GM23338 (cell line): Measurements from ENCODE around the gene TMEM14A. TPM values are rescaled to one million over a fixed set of nuclear protein-coding genes. Genes with fewer than 3 reads are reported as not detected.

Experiments used
- ATAC-seq: fragments of 200-7000 bp; cut with Tn5 transposase; 3 replicates; pipeline ENCODE4 v1.9.1; 2020
- DNase-seq: peaks from one replicate; pipeline ENCODE4 v3.0.0-alpha.2; 2015; ENCODE audit warnings: low spot score
- H2AFZ ChIP-seq: fragments of 200-600 bp; sonication (generic); 2 replicates; pipeline ENCODE4 v1.8.0; 2016; ENCODE audit warnings: antibody characterized with exemption, mild to moderate bottlenecking, moderate library complexity
- H3F3A ChIP-seq: fragments of 200-600 bp; sonication (generic); replicated peaks from 2 replicates; pipeline ENCODE4 v1.8.0; 2017; ENCODE audit warnings: antibody characterized with exemption, mixed run types, low read depth
- H3K27ac ChIP-seq: fragments of 200-600 bp; sonication (generic); 2 replicates; pipeline ENCODE4 v1.6.1; 2016; ENCODE audit warnings: low read depth
- H3K27me3 ChIP-seq: fragments of 200-600 bp; sonication (generic); 2 replicates; pipeline ENCODE4 v1.8.0; 2016; ENCODE audit warnings: mild to moderate bottlenecking, mixed run types, moderate library complexity; ENCODE audit not compliant: insufficient read depth
- H3K36me3 ChIP-seq: fragments of 200-600 bp; sonication (generic); 2 replicates; pipeline ENCODE4 v1.8.0; 2016; ENCODE audit warnings: mild to moderate bottlenecking; ENCODE audit not compliant: insufficient read depth
- H3K4me1 ChIP-seq: fragments of 200-600 bp; sonication (generic); 2 replicates; pipeline ENCODE4 v1.8.0; 2016; ENCODE audit warnings: mild to moderate bottlenecking, moderate library complexity; ENCODE audit not compliant: insufficient read depth
- H3K4me2 ChIP-seq: fragments of 200-600 bp; sonication (generic); 2 replicates; pipeline ENCODE4 v1.7.1; 2017; ENCODE audit warnings: mixed run types
- H3K4me3 ChIP-seq: fragments of 200-600 bp; sonication (generic); 2 replicates; pipeline ENCODE4 v1.6.1; 2016; ENCODE audit warnings: mixed run types
- H3K79me2 ChIP-seq: fragments of 200-600 bp; sonication (generic); replicated peaks from 2 replicates; pipeline ENCODE4 v1.8.0; 2017; ENCODE audit warnings: mild to moderate bottlenecking; ENCODE audit not compliant: insufficient read depth
- H3K9me2 ChIP-seq: fragments of 200-600 bp; sonication (generic); 2 replicates; pipeline ENCODE4 v1.8.0; 2017; ENCODE audit not compliant: insufficient read depth
- H4K20me1 ChIP-seq: fragments of 200-600 bp; sonication (generic); replicated peaks from 2 replicates; pipeline ENCODE4 v1.8.0; 2017; ENCODE audit warnings: mild to moderate bottlenecking; ENCODE audit not compliant: insufficient read depth
- H3K27ac Mint-ChIP-seq: 2 replicates; pipeline ENCODE4 v1.8.0; 2020; ENCODE audit warnings: inconsistent platforms, mild to moderate bottlenecking, moderate library complexity, mixed read lengths
- H3K27me3 Mint-ChIP-seq: 3 replicates; pipeline ENCODE4 v1.8.0; 2022; ENCODE audit warnings: low read depth, mild to moderate bottlenecking, moderate library complexity, mixed read lengths, inconsistent platforms; ENCODE audit not compliant: insufficient read depth, poor library complexity
- H3K36me3 Mint-ChIP-seq: 3 replicates; pipeline ENCODE4 v1.8.0; 2021; ENCODE audit warnings: low read depth, mild to moderate bottlenecking, inconsistent platforms, moderate library complexity, mixed read lengths
- H3K4me1 Mint-ChIP-seq: 3 replicates; pipeline ENCODE4 v1.8.0; 2020; ENCODE audit warnings: mild to moderate bottlenecking, inconsistent platforms, mixed read lengths
- H3K4me3 Mint-ChIP-seq: 3 replicates; pipeline ENCODE4 v1.8.0; 2021; ENCODE audit warnings: moderate library complexity, mild to moderate bottlenecking, inconsistent platforms, mixed read lengths
- H3K9me3 Mint-ChIP-seq: 3 replicates; pipeline ENCODE4 v1.8.0; 2020; ENCODE audit warnings: moderate library complexity, mild to moderate bottlenecking, inconsistent platforms, mixed read lengths
- CREB1 ChIP-seq: fragments of 250-450 bp; sonication (Bioruptor Pico); IDR thresholded peaks from 2 replicates; pipeline ENCODE4 v1.5.0; 2020; ENCODE audit warnings: low read depth, mild to moderate bottlenecking, moderate library complexity
- CTCF ChIP-seq, 2 experiments: fragments of 200-600 bp in 1 of 2; sonication (generic) in 1 of 2; conservative IDR thresholded peaks; 2 replicates each; pipeline versions ENCODE4 v1.5.1 to v1.6.1; 2016 to 2017; ENCODE audit warnings: antibody characterized with exemption in 2 of 2, low read depth in 2 of 2, mild to moderate bottlenecking in 2 of 2, moderate library complexity in 1 of 2
- EZH2 ChIP-seq: fragments of 200-600 bp; sonication (generic); IDR thresholded peaks from one replicate; pipeline ENCODE4 v1.8.0; 2017; ENCODE audit warnings: antibody characterized with exemption, mild to moderate bottlenecking, low read depth; ENCODE audit not compliant: unreplicated experiment
- EZH2phosphoT487 ChIP-seq: fragments of 200-600 bp; sonication (generic); IDR thresholded peaks from one replicate; pipeline ENCODE4 v1.8.1; 2018; ENCODE audit warnings: antibody characterized with exemption; ENCODE audit not compliant: unreplicated experiment
- JUNB ChIP-seq: IDR thresholded peaks from one replicate; pipeline ENCODE4 v1.6.1; 2016; ENCODE audit warnings: antibody characterized with exemption; ENCODE audit not compliant: unreplicated experiment
- NANOG ChIP-seq: IDR thresholded peaks from 2 replicates; pipeline ENCODE4 v1.6.1; 2016; ENCODE audit warnings: antibody characterized with exemption, borderline replicate concordance
- POLR2AphosphoS5 ChIP-seq: IDR thresholded peaks from 2 replicates; pipeline ENCODE4 v1.6.1; 2016; ENCODE audit warnings: antibody characterized with exemption, low read depth
- REST ChIP-seq: IDR thresholded peaks from one replicate; pipeline ENCODE4 v1.6.1; 2018; ENCODE audit warnings: antibody characterized with exemption; ENCODE audit not compliant: unreplicated experiment
- STAT1 ChIP-seq: IDR thresholded peaks from one replicate; pipeline ENCODE4 v1.6.1; 2016; ENCODE audit warnings: antibody characterized with exemption; ENCODE audit not compliant: unreplicated experiment
- ZNF114 ChIP-seq: fragments of 250-450 bp; sonication (Bioruptor Pico); IDR thresholded peaks from 2 replicates; pipeline ENCODE4 v1.5.0; 2020; ENCODE audit warnings: mild to moderate bottlenecking, moderate library complexity
- ZNF331 ChIP-seq: fragments of 250-450 bp; sonication (Bioruptor Pico); IDR thresholded peaks from 2 replicates; pipeline ENCODE4 v1.5.0; 2020; ENCODE audit warnings: low read depth, mild to moderate bottlenecking, moderate library complexity
- ZNF462 ChIP-seq: fragments of 250-450 bp; sonication (Bioruptor Pico); IDR thresholded peaks from 2 replicates; pipeline ENCODE4 v1.5.0; 2020; ENCODE audit warnings: mild to moderate bottlenecking, moderate library complexity
- polyA plus RNA-seq: library from polyadenylated mRNA; unstranded; fragments of >200 nt; fragmentation: Nextera tagmentation; extraction: Ambion mirVana; gene quantifications from 2 replicates; pipeline ENCODE4 v1.2.1, GENCODE V29; 2016
- total RNA-seq: library from RNA; depleted of rRNA; stranded (reverse); fragments of >200 nt; shearing (Covaris generic); gene quantifications from 2 replicates; pipeline ENCODE4 v1.2.3, GENCODE V29; 2014

TMEM14A gene
- total and polyA plus RNA-seq, 2 experiments from 2014 or later, result 13.9 to 36.0 TPM

GRCh38 chr6:52733172-52733571, 62.3 kb downstream of the TMEM14A start:
- peaks cover 25% of the 10 kb centered on the region for H3K4me1 Mint-ChIP-seq
- peaks cover 7% of the 10 kb centered on the region for H3K27me3 Mint-ChIP-seq
- H3F3A ChIP-seq, result no peaks in the 10 kb centered on the region
- DNase-seq, result no peak
- peaks cover 24% of the 10 kb centered on the region for H3K4me1 ChIP-seq
- TF ChIP-seq STAT1, result no peak
- TF ChIP-seq REST, result no peak
- no peak for TF ChIP-seq EZH2phosphoT487
- H3K36me3 ChIP-seq, result no peaks in the 10 kb centered on the region
- H3K36me3 Mint-ChIP-seq, result no peaks in the 10 kb centered on the region
- no peak overlapping the region for H2AFZ ChIP-seq
- no peak for ATAC-seq
- no peak overlapping the region for H3K4me3 ChIP-seq
- H3K4me3 Mint-ChIP-seq, result no peak overlapping the region
- no peak overlapping the region for H3K27ac ChIP-seq
- H3K9me3 Mint-ChIP-seq, result no peaks in the 10 kb centered on the region; the same call in 2 of the 3 replicates
- peaks cover 36% of the 10 kb centered on the region for H3K9me2 ChIP-seq
- H4K20me1 ChIP-seq, result no peaks in the 10 kb centered on the region
- no peaks in the 10 kb centered on the region for H3K27me3 ChIP-seq
- H3K4me2 ChIP-seq, result no peak overlapping the region
- H3K79me2 ChIP-seq, result no peaks in the 10 kb centered on the region
- no peak overlapping the region for H3K27ac Mint-ChIP-seq

- peaks cover 7% of the 10 kb centered on the region for H3K27me3 Mint-ChIP-seq
- TF ChIP-seq EZH2 (no peak), CREB1 (CRISPR knock-in tag) (no peak), ZNF114 (no peak), JUNB (no peak), ZNF462 (no peak), POLR2AphosphoS5 (no peak), CTCF (conservative IDR thresholded peaks at IDR 0.05; ENCODE audit: low read depth in 2 of 2) (no peak), ZNF331 (CRISPR knock-in tag) (no peak), NANOG (no peak), EZH2phosphoT487 (no peak)
These were observed 63.2 kb downstream of the TMEM14A start for GRCh38 chr6:52734072-52734471.

More at GRCh38 chr6:52734072-52734471, 63.2 kb downstream of the TMEM14A start:
- DNase-seq (no peak), ATAC-seq (no peak)
- Mint-ChIP-seq H3K4me3 (no peak overlapping the region; the same call in 2 of the 3 replicates), H3K9me3 (no peaks in the 10 kb centered on the region; the same call in 2 of the 3 replicates), H3K27ac (no peak overlapping the region), H3K36me3 (no peaks in the 10 kb centered on the region), H3K4me1 (peaks cover 23% of the 10 kb centered on the region)
- peaks cover 27% of the 10 kb centered on the region for H3K9me2 ChIP-seq
- no peaks in the 10 kb centered on the region for H3F3A ChIP-seq
- H2AFZ ChIP-seq, result no peak overlapping the region
- no peaks in the 10 kb centered on the region for H3K79me2 ChIP-seq
- H3K27ac ChIP-seq, result no peak overlapping the region
- no peak overlapping the region for H3K4me2 ChIP-seq
- no peaks in the 10 kb centered on the region for H3K27me3 ChIP-seq
- H3K4me3 ChIP-seq, result no peak overlapping the region
- H3K36me3 ChIP-seq, result no peaks in the 10 kb centered on the region
- peaks cover 24% of the 10 kb centered on the region for H3K4me1 ChIP-seq
- H4K20me1 ChIP-seq, result no peaks in the 10 kb centered on the region
